Measurements from ENCODE around the gene MAPK8. TPM values are rescaled to one million over a fixed set of nuclear protein-coding genes. Genes with fewer than 3 reads are reported as not detected.

The MAPK8 gene
- total and polyA plus RNA-seq, 2 of the 4 experiments (the other 2 are of a cell fraction), result 41.5 to 54.7 TPM

DNA sequence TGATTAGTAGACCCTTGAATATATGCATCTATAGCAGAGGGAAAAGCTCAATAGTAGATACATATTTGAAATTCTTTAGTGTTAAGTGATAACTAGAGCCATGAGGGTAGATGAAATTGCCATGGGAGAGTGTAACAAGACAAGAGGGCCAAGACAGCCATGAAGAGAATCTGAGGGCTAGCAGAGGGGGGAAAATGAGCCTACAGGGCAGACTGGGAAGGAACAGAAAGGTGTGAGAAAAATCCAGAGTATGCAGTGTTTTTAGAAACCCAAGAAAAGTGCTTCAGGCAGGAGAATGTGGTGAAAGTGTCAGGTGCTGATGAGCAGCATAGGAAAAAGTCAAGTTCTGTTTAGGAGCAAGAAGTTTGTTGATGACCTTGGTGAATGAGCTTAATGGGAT is 63.0 kb downstream of the MAPK8 start:
- no peak for ATAC-seq (ENCODE audit: low read depth)
- H3K36me3 ChIP-seq (ENCODE audit: control insufficient read depth, insufficient read depth, low read length), result no peaks in the 10 kb centered on the region
- H3K27me3 ChIP-seq (ENCODE audit: control insufficient read depth, insufficient read depth, low read length), result no peaks in the 10 kb centered on the region
- CTCF ChIA-PET, result interaction anchor here (1.6 kb wide), 1 partner anchor 137 kb away, joined by 4 read pairs; no protein-coding TSS in a partner anchor
- no peak overlapping the region for H3K27ac ChIP-seq (ENCODE audit: insufficient read depth, low read length)
- H3K4me1 ChIP-seq (ENCODE audit: control insufficient read depth, insufficient read depth, low read length), result peaks cover 5% of the 10 kb centered on the region; the same call in 1 of the 2 replicates
- no peak overlapping the region for H3K4me3 ChIP-seq (ENCODE audit: insufficient read depth, low read depth, low read length)
- in situ Hi-C loops (cut with MboI; ENCODE audit: low sequenced_read_pairs), result loop anchor here (25.0 kb wide), 1 partner anchor 143 kb away; no protein-coding TSS in a partner anchor
- POLR2A ChIA-PET (ENCODE audit: unreplicated experiment), result no interaction called here
- H3K9ac ChIP-seq (ENCODE audit: low read depth, low read length), result no peak overlapping the region
- H4K5ac ChIP-seq (ENCODE audit: low read depth, low read length), result no peak overlapping the region
- TF ChIP-seq NFE2L2 (IDR thresholded peaks at IDR 0.05; ENCODE audit: low read depth, low read length) (no peak), MAFK (IDR thresholded peaks at IDR 0.05; ENCODE audit: low read depth, low read length) (no peak), ELK1 (IDR thresholded peaks at IDR 0.05; ENCODE audit: borderline replicate concordance, low read depth, low read length) (no peak), RAD21 (IDR thresholded peaks at IDR 0.05; ENCODE audit: low read length) (no peak), SMC3 (IDR thresholded peaks at IDR 0.05; ENCODE audit: low read depth, low read length) (no peak)
- H3K9me1 ChIP-seq (ENCODE audit: insufficient read depth, low read length), result no peaks in the 10 kb centered on the region
- H3K4ac ChIP-seq (ENCODE audit: low read depth, low read length), result no peak overlapping the region
- no peak overlapping the region for H3K18ac ChIP-seq (ENCODE audit: low read depth, low read length)
- H4K8ac ChIP-seq (ENCODE audit: low read depth in 2 of 2, low read length in 2 of 2), result no peak overlapping the region
- H3K23ac ChIP-seq (ENCODE audit: low read depth, low read length), result no peak overlapping the region
- intact Hi-C loops (cut with micrococcal nuclease), result no loop called here
- H2BK20ac ChIP-seq (ENCODE audit: low read depth, low read length), result no peak overlapping the region
- peaks cover 13% of the 10 kb centered on the region; the same call in 1 of the 2 replicates for H4K20me1 ChIP-seq (ENCODE audit: insufficient read depth, low read length)
- H3K56ac ChIP-seq (ENCODE audit: extremely low read depth, insufficient read depth, low read length), result no peak overlapping the region
- no peak overlapping the region for H2AK5ac ChIP-seq (ENCODE audit: low read depth, low read length)
- no peak overlapping the region for H3K14ac ChIP-seq (replicated peaks; ENCODE audit: low read depth, low read length)
- no peaks in the 10 kb centered on the region for H3K9me3 ChIP-seq (ENCODE audit: control insufficient read depth, insufficient read depth, low read length)
- H3K4me2 ChIP-seq (ENCODE audit: low read depth, low read length), result no peak overlapping the region
- dilution Hi-C loops (cut with HindIII; ENCODE audit: low sequenced_read_pairs, unreplicated experiment), result no loop called here
- BruUV-seq (replicated peaks), result no TSS peak
- no peak overlapping the region for H2BK15ac ChIP-seq (ENCODE audit: low read depth, low read length)
- no peak overlapping the region for H2BK5ac ChIP-seq (ENCODE audit: low read depth, low read length, poor library complexity, severe bottlenecking)
- DNase-seq, result no peak
- no peak overlapping the region for H2AK9ac ChIP-seq (replicated peaks; ENCODE audit: low read depth, low read length, poor library complexity)
- peaks cover 34 to 49% of the 10 kb centered on the region in 2 experiments for H3K79me1 ChIP-seq (ENCODE audit: low read depth in 1 of 2, low read length in 2 of 2)
- no peak overlapping the region for H4K91ac ChIP-seq (ENCODE audit: insufficient read depth, low read depth, low read length)
- no peak overlapping the region for H2BK120ac ChIP-seq (ENCODE audit: low read depth, low read length)
- H2AFZ ChIP-seq (replicated peaks; ENCODE audit: low read length, poor library complexity), result no peak overlapping the region

Data from IMR-90 (cell line).